ENCODE data around the gene TK1. TPM values are rescaled to one million over a fixed set of nuclear protein-coding genes. Genes with fewer than 3 reads are reported as not detected.
"Not testable (repeated sequence)": the region's sequence is repeated elsewhere in the genome, so short reads cannot be mapped to it uniquely, and the experiment has no call there.

The TK1 gene
- total RNA-seq, 1 donor from 2014 or later = 41.2 TPM

DNA sequence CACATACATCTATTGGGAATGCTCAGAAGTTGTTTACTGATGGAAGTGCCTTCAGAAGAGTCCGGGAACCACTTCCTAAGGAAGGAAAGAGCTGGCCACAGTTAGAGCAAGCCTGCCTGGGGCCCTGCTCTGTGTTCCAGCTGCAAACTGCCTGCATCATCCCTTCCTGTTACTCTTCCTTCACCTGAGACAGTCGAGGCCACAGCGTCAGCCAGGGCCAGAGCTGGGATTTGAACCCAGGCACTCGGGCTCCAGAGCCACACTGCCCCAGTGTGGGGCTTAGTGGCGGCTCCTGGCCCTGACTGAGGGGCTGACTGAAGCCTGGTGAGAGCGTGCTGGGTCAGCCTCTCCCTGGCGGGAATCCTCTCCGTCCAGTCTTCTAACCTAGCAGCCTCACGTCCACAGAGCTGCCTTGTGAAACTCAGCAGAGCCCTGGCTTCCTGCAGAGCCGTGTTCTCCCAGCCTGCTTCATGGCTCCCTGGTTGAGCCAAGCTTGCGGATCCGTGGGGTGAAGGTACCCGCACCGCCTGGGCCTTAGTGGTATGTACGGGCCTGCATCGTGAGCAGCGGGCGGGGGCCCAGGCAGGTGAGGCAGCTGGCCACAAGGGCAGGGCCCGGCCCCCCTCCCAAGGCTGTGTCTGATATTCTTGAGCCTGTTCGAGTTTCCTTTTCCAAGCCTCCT is 45.3 kb downstream of the TK1 start:
- Mint-ChIP-seq H3K4me1 (ENCODE audit: unreplicated experiment) (peaks cover 12% of the 10 kb centered on the region), H3K4me3 (no peak overlapping the region), H3K27ac (no peak overlapping the region), H3K27me3 (no peaks in the 10 kb centered on the region), H3K36me3 (no peaks in the 10 kb centered on the region), H3K9me3 (no peaks in the 10 kb centered on the region)
- no peak for DNase-seq (ENCODE audit: extremely low spot score, unreplicated experiment)
- TF ChIP-seq, protein P1, sequence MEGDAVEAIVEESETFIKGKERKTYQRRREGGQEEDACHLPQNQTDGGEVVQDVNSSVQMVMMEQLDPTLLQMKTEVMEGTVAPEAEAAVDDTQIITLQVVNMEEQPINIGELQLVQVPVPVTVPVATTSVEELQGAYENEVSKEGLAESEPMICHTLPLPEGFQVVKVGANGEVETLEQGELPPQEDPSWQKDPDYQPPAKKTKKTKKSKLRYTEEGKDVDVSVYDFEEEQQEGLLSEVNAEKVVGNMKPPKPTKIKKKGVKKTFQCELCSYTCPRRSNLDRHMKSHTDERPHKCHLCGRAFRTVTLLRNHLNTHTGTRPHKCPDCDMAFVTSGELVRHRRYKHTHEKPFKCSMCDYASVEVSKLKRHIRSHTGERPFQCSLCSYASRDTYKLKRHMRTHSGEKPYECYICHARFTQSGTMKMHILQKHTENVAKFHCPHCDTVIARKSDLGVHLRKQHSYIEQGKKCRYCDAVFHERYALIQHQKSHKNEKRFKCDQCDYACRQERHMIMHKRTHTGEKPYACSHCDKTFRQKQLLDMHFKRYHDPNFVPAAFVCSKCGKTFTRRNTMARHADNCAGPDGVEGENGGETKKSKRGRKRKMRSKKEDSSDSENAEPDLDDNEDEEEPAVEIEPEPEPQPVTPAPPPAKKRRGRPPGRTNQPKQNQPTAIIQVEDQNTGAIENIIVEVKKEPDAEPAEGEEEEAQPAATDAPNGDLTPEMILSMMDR (conservative IDR thresholded peaks at IDR 0.05) = no peak

DNA sequence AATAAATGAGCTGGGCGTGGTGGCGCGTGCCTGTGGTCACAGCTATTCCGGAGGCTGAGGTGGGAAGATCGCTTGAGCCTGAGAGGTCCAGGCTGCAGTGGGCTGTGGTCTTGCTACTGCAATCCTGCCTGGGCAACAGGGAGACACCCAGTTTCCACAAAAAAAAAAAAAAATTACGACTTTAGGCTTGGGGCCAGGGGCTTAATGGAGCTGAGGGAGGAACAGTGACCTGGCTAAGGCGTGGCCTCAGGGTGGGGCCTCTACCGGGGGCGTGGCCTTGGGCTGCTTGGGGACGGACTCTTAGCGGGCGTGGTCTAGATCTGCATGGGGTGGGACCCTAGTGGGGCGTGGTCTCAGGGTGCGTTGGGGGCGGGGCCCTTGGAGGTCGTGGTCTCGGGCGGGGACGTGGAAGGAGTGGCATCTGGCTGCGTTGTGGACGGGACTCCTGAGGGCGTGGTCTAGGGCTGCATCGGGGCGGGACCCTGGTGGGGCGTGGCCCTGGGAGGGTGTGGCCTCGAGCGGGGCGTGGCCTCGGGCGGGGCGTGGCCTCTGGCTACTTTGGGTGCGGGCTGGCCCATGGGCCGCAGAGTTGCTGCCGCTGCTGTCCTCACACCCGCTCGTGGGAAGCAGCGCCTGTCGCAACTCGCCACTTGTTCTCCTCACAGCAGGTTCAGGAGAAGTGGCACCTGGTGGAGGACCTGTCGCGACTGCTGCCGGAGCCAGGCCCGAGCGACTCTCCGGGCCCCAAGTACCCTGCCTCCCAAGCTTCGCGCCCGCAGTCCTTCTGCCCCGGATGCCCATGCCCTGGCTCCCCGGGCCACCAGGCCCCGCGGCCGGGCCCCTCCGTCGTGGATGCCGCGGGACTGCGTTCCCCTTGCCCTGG is 46.4 kb downstream of the TK1 start:
- Mint-ChIP-seq H3K4me1 (ENCODE audit: unreplicated experiment) (peaks cover 12% of the 10 kb centered on the region), H3K27ac (peak overlapping the region; percentile 83), H3K4me3 (peak overlapping the region; percentile 63), H3K27me3 (peaks cover 2% of the 10 kb centered on the region), H3K9me3 (no peaks in the 10 kb centered on the region), H3K36me3 (no peaks in the 10 kb centered on the region)
- peak; percentile 84 for DNase-seq (ENCODE audit: extremely low spot score, unreplicated experiment)
- TF ChIP-seq, protein P1 (conservative IDR thresholded peaks at IDR 0.05) = no peak

DNA sequence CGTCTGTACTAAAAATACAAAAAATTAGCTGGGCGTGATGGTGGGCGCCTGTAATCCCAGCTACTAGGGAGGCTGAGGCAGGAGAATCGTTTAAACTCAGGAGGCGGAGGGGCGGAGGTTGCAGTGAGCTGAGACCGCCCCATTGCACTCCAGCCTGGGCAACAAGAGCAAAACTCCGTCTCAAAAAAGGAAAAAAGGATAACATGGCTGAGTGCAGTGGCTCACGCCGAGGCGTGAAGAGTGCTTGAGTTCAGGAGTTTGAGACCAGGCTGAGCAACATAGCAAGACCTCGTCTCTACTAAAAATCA is 47.0 kb downstream of the TK1 start:
- not testable (repeated sequence) for H3K9me3 Mint-ChIP-seq; H3K27me3 Mint-ChIP-seq; DNase-seq (ENCODE audit: extremely low spot score, unreplicated experiment); H3K36me3 Mint-ChIP-seq; H3K4me3 Mint-ChIP-seq
- H3K27ac Mint-ChIP-seq = peak overlapping the region; percentile 83
- H3K4me1 Mint-ChIP-seq (ENCODE audit: unreplicated experiment) = peaks cover 12% of the 10 kb centered on the region

DNA sequence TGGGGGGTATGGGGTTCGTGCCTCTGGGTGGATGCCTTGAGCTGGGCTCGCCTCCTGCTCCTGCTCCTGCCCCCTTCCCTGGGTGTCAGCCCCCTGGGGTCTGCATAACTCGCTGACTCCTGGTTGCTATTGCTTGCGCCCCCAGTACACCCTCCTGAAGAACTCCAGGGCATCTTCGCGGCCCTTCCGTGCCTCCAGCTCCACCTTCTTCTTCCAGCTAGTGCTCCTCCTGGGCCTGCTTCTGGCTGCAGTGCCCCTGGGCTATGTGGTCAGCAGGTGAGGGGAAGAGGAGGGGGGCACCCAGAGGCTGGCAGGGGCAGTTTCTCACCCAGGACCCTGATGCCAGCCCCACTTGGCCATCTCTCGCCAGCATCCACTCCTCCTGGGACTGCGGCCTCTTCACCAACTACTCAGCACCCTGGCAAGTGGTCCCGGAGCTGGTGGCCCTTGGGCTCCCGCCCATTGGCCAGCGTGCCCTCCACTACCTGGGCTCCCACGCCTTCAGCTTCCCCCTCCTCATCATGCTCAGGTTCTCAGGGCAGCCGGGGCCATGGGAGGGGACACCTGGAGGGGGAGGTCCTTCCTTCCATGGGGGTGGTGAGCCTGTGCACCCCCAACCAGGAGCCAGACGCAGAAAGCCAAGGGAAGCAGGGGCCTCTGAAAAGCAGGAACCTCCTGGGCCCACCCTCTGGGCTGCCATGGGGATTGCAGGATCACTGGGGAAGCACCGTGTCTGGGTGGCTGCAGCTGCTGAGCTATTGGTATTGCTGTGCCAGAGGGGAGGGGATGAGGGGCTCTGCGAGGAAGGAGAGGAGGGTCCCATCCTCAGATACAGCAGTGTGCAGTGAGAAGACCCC is 48.4 kb downstream of the TK1 start:
- no peaks in the 10 kb centered on the region for H3K36me3 Mint-ChIP-seq
- no peak overlapping the region for H3K4me3 Mint-ChIP-seq
- H3K4me1 Mint-ChIP-seq (ENCODE audit: unreplicated experiment) = peaks cover 12% of the 10 kb centered on the region
- peak overlapping the region; percentile 58 for H3K27ac Mint-ChIP-seq
- H3K27me3 Mint-ChIP-seq = peaks cover 7% of the 10 kb centered on the region
- TF ChIP-seq, protein P1 (conservative IDR thresholded peaks at IDR 0.05) = no peak
- DNase-seq (ENCODE audit: extremely low spot score, unreplicated experiment) = no peak
- no peaks in the 10 kb centered on the region for H3K9me3 Mint-ChIP-seq

DNA sequence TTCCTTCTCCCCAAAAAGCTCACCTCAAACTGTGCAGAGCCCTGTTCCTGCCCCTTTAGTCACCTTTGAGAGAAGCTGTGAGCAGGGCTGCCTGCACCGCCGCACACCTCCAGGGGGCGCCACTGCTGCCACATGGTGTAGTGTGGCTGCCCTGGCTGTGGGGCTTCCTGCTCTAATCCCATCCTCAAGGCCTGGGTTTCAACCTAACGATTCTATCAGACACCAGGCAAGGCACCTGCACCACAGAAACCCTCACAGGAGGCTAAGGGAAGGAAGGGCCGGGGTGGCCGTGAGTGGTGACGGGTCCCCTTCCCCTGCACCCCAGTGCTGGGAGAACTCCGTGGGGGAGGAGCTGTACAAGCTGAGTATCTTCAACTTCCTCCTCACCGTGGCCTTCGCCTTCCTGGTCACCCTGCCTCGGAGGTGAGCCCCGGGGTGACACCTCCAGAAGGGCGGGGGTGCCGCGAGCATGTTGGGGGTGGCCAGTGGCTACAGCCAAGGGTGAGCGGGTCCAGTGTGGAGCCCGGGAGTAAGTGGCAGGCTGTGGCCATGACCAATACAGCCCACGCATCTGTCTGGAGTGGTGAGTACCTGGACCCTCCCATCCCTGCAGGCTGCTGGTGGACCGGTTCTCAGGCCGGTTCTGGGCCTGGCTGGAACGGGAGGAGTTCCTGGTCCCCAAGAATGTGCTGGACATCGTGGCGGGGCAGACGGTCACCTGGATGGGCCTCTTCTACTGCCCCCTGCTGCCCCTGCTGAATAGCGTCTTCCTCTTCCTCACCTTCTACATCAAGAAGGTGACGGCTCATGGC is 49.3 kb downstream of the TK1 start:
- TF ChIP-seq, protein P1 (conservative IDR thresholded peaks at IDR 0.05) = peak; percentile 66
- Mint-ChIP-seq H3K4me1 (ENCODE audit: unreplicated experiment) (peaks cover 10% of the 10 kb centered on the region), H3K27ac (no peak overlapping the region), H3K27me3 (peaks cover 7% of the 10 kb centered on the region), H3K4me3 (no peak overlapping the region), H3K36me3 (no peaks in the 10 kb centered on the region), H3K9me3 (no peaks in the 10 kb centered on the region)
- DNase-seq (ENCODE audit: extremely low spot score, unreplicated experiment) = no peak
